ENCODE data around the gene EVI2A.
"Not testable (repeated sequence)": the region's sequence is repeated elsewhere in the genome, so short reads cannot be mapped to it uniquely, and the experiment has no call there.

The EVI2A gene

GRCh38 chr17:31357091-31357490, 35.7 kb upstream of the EVI2A start:
- Histone ChIP-seq H3K27me3 (ENCODE audit: control insufficient read depth, insufficient read depth, low read length) (no peaks in the 10 kb centered on the region), H3K79me2 (no peaks in the 10 kb centered on the region), H3K4me3 (ENCODE audit: low read depth, low read length) (no peak overlapping the region), H2AFZ (no peak overlapping the region), H3K36me3 (ENCODE audit: control insufficient read depth, insufficient read depth, low read length) (no peaks in the 10 kb centered on the region), H3K9me3 (ENCODE audit: control insufficient read depth, low read length) (no peaks in the 10 kb centered on the region), H3K4me1 (no peaks in the 10 kb centered on the region), H3K27ac (no peak overlapping the region), H3K4me2 (ENCODE audit: low read length) (no peak overlapping the region), H3K9ac (no peak overlapping the region)
- no peak for TF ChIP-seq CTCF (IDR thresholded peaks at IDR 0.05)

GRCh38 chr17:31355935-31356334, 34.5 kb upstream of the EVI2A start:
- no peak overlapping the region for H3K4me2 ChIP-seq (ENCODE audit: low read length)
- H3K4me1 ChIP-seq = no peaks in the 10 kb centered on the region
- H3K36me3 ChIP-seq (ENCODE audit: control insufficient read depth, insufficient read depth, low read length) = no peaks in the 10 kb centered on the region
- no peak overlapping the region for H3K9ac ChIP-seq
- no peak overlapping the region for H2AFZ ChIP-seq
- no peak overlapping the region for H3K27ac ChIP-seq
- H3K27me3 ChIP-seq (ENCODE audit: control insufficient read depth, insufficient read depth, low read length) = no peaks in the 10 kb centered on the region
- no peak for TF ChIP-seq CTCF (IDR thresholded peaks at IDR 0.05)
- H3K9me3 ChIP-seq (ENCODE audit: control insufficient read depth, low read length) = no peaks in the 10 kb centered on the region
- H3K79me2 ChIP-seq = no peaks in the 10 kb centered on the region
- H3K4me3 ChIP-seq (ENCODE audit: low read depth, low read length) = no peak overlapping the region

GRCh38 chr17:31349454-31349853, 28.0 kb upstream of the EVI2A start:
- Histone ChIP-seq H3K4me2 (ENCODE audit: low read length) (no peak overlapping the region), H3K36me3 (ENCODE audit: control insufficient read depth, insufficient read depth, low read length) (no peaks in the 10 kb centered on the region), H3K27me3 (ENCODE audit: control insufficient read depth, insufficient read depth, low read length) (no peaks in the 10 kb centered on the region), H3K4me1 (no peaks in the 10 kb centered on the region), H3K27ac (peak overlapping the region; percentile 2), H2AFZ (no peak overlapping the region), H3K79me2 (no peaks in the 10 kb centered on the region), H3K4me3 (ENCODE audit: low read depth, low read length) (no peak overlapping the region), H3K9me3 (ENCODE audit: control insufficient read depth, low read length) (no peaks in the 10 kb centered on the region), H3K9ac (no peak overlapping the region)
- TF ChIP-seq CTCF (IDR thresholded peaks at IDR 0.05) = no peak

- H3K27me3 ChIP-seq (ENCODE audit: control insufficient read depth, insufficient read depth, low read length); H3K79me2 ChIP-seq; H3K4me2 ChIP-seq (ENCODE audit: low read length); H3K4me1 ChIP-seq; H2AFZ ChIP-seq; H3K4me3 ChIP-seq (ENCODE audit: low read depth, low read length); H3K9me3 ChIP-seq (ENCODE audit: control insufficient read depth, low read length); H3K36me3 ChIP-seq (ENCODE audit: control insufficient read depth, insufficient read depth, low read length); H3K27ac ChIP-seq; H3K9ac ChIP-seq: not testable (repeated sequence)
These were observed 23.8 kb upstream of the EVI2A start for GRCh38 chr17:31345191-31345747.

GRCh38 chr17:31339906-31340661, 18.7 kb upstream of the EVI2A start:
- no peaks in the 10 kb centered on the region for H3K79me2 ChIP-seq
- no peak for TF ChIP-seq CTCF (IDR thresholded peaks at IDR 0.05)
- H3K4me3 ChIP-seq (ENCODE audit: low read depth, low read length) = no peak overlapping the region
- H2AFZ ChIP-seq = no peak overlapping the region
- H3K9ac ChIP-seq = no peak overlapping the region
- H3K27ac ChIP-seq = no peak overlapping the region
- H3K4me2 ChIP-seq (ENCODE audit: low read length) = no peak overlapping the region
- H3K36me3 ChIP-seq (ENCODE audit: control insufficient read depth, insufficient read depth, low read length) = no peaks in the 10 kb centered on the region
- no peaks in the 10 kb centered on the region for H3K9me3 ChIP-seq (ENCODE audit: control insufficient read depth, low read length)
- H3K27me3 ChIP-seq (ENCODE audit: control insufficient read depth, insufficient read depth, low read length) = no peaks in the 10 kb centered on the region
- no peaks in the 10 kb centered on the region for H3K4me1 ChIP-seq
